ENCODE data around the gene OR9Q2. TPM values are rescaled to one million over a fixed set of nuclear protein-coding genes. Genes with fewer than 3 reads are reported as not detected.
"Not testable (repeated sequence)": the region's sequence is repeated elsewhere in the genome, so short reads cannot be mapped to it uniquely, and the experiment has no call there.

The OR9Q2 gene
- not detected in 2 replicates for total RNA-seq (2014; rRNA removed; shearing (Covaris generic))

GRCh38 chr11:58188770-58189169, at the start of gene OR9Q2:
TSS of gene OR9Q2 (plus strand) at chr11:58189070. CDS start at chr11:58190491, 1,421 bp downstream.
- no peak for DNase-seq (ENCODE audit: low read depth)

- DNase-seq (ENCODE audit: low read depth) = no peak
These were observed 46.1 kb upstream of the OR9Q2 start for GRCh38 chr11:58142761-58143160.

GRCh38 chr11:58152781-58153180, 36.1 kb upstream of the OR9Q2 start:
- no peak for DNase-seq (ENCODE audit: low read depth)

- no peak for DNase-seq (ENCODE audit: low read depth)
These were observed 24.5 kb upstream of the OR9Q2 start for GRCh38 chr11:58164389-58164788.

- no peak for DNase-seq (ENCODE audit: low read depth)
These were observed 23.9 kb upstream of the OR9Q2 start for GRCh38 chr11:58164990-58165389.

- DNase-seq (ENCODE audit: low read depth) = no peak
These were observed 23.3 kb upstream of the OR9Q2 start for GRCh38 chr11:58165504-58166106.

GRCh38 chr11:58177409-58178054, 11.3 kb upstream of the OR9Q2 start:
- DNase-seq (ENCODE audit: low read depth) = no peak

- DNase-seq (ENCODE audit: low read depth) = no peak
These were observed 10.4 kb upstream of the OR9Q2 start for GRCh38 chr11:58178444-58178843.

GRCh38 chr11:58179648-58180047, 9.2 kb upstream of the OR9Q2 start:
- DNase-seq (ENCODE audit: low read depth) = peak; percentile 3

GRCh38 chr11:58186938-58187337, 1.9 kb upstream of the OR9Q2 start:
- DNase-seq (ENCODE audit: low read depth) = no peak

- DNase-seq (ENCODE audit: low read depth) = no peak
These were observed 3.4 kb downstream of the OR9Q2 start for GRCh38 chr11:58192229-58192628.

GRCh38 chr11:58193391-58193790, 4.5 kb downstream of the OR9Q2 start:
- DNase-seq (ENCODE audit: low read depth) = no peak

- no peak for DNase-seq (ENCODE audit: low read depth)
These were observed 7.1 kb downstream of the OR9Q2 start for GRCh38 chr11:58195939-58196338.

GRCh38 chr11:58199271-58199670, 10.4 kb downstream of the OR9Q2 start:
- no peak for DNase-seq (ENCODE audit: low read depth)

- DNase-seq (ENCODE audit: low read depth) = no peak
These were observed 15.2 kb downstream of the OR9Q2 start, which contains the start of gene OR1S2 for GRCh38 chr11:58204042-58204441. TSS of gene OR1S2 (minus strand) at chr11:58204142. CDS start at chr11:58204142, 0 bp downstream.

GRCh38 chr11:58212420-58212819, 23.6 kb downstream of the OR9Q2 start, which contains the start of gene OR1S1:
TSS of gene OR1S1 (plus strand) at chr11:58212720.
- not testable (repeated sequence) for DNase-seq (ENCODE audit: low read depth)

GRCh38 chr11:58216476-58216875, 27.6 kb downstream of the OR9Q2 start:
- no peak for DNase-seq (ENCODE audit: low read depth)

- peak; percentile 57 for DNase-seq (ENCODE audit: low read depth)
These were observed 33.9 kb downstream of the OR9Q2 start for GRCh38 chr11:58222721-58223120.

- no peak for DNase-seq (ENCODE audit: low read depth)
These were observed 39.2 kb downstream of the OR9Q2 start for GRCh38 chr11:58227956-58228615.
